GM19455 (cell line): ENCODE data around the gene DEDD2.

Source experiments
- ATAC-seq: cut with Tn5 transposase; IDR thresholded peaks from one replicate; pipeline ENCODE4 v1.9.1; 2021; ENCODE audit not compliant: unreplicated experiment

The DEDD2 gene

GRCh38 chr19:42248270-42249148, 31.0 kb upstream of the DEDD2 start:
- ATAC-seq: no peak

DNA sequence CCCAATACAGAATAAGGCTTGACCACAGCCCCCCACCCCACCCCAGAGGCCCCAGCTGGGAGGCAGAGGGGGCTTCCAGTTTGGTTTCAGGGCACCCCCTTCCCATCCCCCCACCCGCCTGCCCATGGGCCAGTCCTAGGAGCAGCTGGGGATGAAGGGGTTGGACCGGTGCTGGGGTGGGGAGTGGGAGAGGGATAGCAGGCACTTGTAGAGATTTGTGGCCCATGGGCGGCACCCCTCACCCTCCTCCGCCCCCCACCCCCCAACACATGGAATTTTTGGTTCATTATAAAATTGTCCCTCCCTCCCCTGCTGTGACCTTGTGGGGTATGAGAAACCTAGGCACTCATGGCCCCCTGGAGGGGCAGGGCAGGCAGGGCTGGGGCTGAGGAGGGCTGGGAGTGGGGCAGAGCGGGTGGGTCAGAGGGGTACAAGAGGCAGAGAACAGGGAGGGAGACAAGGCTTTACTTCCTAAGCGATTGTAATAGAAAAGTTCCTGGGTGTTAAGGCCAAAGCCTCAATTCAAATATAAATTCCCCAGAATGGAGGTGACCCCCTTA, 30.2 kb upstream of the DEDD2 start:
- ATAC-seq: no peak

DNA sequence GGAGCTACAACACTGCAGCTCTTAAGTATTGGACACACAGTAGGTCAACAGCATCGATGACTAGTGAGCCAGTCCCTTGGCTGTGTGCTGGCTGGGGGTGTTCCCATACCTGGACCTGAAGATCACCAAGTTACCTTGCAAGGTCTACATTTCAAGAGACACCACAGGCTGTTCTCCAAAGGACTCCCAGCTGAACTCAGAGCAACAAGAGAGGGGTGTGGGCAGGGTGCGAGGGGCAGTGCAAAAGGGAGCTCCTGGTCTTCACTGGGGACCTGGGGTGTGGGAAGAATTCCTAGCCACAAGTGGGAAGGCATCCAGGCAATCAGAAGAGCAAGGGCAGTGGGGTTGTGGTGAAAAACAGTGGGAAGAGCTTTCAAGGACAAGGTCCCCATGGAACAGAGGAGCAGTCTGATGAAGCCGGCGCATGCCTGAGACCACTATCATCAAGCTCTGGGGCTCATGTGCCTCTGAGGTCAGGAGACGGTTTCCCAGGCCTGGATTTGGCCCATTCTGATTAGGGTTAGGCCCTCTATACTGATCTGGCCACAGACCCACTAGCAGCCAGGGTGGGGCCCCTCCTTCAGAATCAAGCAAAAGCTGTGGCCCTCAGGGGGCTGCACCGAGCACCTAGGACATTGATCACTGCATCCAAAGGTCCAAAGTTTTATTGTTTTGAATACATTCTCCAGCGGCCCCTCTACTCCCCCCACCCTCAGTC, 29.6 kb upstream of the DEDD2 start:
- no peak for ATAC-seq

- ATAC-seq: no peak
These were observed 28.9 kb upstream of the DEDD2 start for GRCh38 chr19:42246143-42246921.

GRCh38 chr19:42245231-42245630, 27.8 kb upstream of the DEDD2 start:
- no peak for ATAC-seq

DNA sequence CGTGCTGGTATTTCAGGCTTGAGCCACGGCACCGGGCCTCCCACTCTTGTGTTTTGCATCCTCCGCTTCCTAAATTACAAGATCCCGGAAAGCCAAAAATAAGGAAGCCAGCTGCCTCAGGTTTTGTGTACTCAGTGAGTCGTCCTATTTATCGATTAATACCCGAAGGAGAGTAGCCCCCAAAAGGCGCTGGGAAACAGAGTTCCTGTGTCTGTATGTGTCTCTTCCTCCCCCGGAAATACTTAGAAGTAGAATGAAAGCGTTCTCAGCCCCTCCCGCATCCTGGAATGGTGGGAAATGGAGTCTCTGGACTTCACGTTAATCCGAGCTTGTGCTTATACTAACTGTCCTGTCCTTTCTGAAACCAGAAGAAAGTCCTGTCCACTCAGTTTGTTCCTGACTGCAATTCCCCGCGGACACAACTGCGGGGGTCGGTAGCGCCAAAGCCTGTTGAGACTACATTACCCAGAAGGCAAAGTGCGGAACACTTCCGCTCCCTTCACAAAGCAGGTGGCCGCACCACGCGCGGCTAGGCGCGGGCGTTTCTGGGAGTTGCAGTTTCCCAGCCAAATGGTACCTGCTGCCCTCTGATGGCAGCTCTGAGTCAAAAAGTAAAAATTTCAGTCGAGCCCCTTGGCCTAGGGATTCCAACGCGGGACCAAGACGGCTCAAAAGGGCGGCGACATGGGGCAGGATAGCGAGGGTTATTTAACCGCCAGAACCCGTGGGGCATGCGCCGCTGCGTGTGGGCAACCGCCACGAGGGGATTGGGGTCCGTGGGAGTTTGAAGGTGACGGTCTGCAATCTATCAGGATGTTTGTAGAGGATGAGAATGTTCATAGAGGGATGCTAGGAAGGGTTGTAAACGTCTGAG, 27.1 kb upstream of the DEDD2 start:
- ATAC-seq: peak; percentile 38

- peak; percentile 64 for ATAC-seq
These were observed 25.3 kb upstream of the DEDD2 start, which contains the start of gene GSK3A for GRCh38 chr19:42242512-42243409. Gene GSK3A, minus strand, starts transcription at chr19:42242602. Its CDS starts 137 bp downstream, at chr19:42242465.

DNA sequence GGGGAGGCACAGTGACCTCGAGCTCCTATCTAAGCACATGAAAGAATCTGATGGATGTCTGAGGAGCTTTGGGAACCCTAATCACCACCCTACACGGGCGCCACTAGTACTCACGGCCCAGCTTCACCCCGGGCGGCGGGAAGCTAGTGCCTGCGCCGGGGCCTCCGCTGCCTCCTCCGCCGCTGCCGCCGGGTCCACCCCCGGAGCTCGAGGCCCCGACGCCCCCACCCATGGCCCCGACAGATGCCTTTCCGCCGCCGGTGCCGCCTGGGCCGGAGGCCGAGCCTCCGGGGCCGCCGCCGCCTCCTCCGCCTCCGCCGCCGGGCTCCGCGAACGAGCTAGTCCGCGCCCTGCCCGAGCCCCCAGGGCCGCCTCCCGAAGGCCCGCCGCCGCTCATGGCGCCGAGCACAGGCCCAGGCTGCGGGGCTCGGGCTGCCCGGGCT, 24.6 kb upstream of the DEDD2 start:
- peak; percentile 2 for ATAC-seq

GRCh38 chr19:42241279-42241678, 23.8 kb upstream of the DEDD2 start:
- ATAC-seq: no peak

DNA sequence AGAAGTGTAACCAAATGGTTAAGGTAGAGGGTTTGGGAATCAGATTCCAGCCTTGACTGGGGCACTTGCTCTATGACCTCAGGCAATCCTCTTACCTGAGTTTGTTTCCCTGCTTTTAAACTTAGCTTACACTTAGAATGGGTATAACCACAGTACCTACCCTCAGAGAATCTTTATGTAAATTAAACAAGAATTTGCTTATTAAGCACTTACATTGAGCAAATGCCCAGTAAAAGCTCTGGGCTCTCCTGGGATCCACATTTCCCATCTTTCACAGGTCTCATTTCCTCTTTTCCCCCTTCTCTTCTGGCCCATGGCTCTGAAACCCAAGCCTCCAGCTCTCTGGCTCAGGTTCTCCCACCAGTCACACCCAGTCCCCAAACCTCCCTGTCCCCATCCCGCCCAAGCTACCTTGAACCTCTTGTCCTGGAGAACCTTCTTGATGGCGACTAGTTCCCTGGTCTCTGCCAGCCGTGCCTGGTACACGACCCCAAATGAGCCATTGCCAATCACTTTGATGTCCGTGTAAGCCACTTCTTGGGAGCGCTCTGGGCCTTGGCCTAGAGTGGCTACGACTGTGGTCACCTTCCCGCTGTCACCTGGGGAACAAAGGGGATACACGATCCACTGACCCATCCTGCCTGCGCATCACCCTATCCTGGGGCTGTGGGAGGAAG, 22.2 kb upstream of the DEDD2 start:
- ATAC-seq: no peak

GRCh38 chr19:42235181-42235580, 17.7 kb upstream of the DEDD2 start:
- ATAC-seq: no peak

DNA sequence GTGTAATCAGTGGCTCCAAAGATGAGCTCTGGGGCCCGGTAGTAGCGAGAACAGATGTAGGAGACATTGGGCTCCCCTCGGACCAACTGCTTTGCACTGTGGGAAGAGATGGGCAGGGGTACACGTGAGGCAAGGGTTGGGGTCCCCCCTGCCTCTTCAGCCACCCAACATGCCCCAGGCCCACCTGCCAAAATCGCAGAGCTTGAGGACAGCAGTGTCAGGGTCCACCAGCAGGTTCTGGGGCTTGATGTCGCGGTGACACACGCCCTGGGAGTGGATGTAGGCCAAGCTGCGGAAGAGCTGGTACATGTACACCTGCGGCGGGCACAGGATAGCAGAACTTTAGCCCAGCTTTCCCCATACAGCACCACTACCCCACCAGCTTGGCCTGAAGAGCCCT, 16.9 kb upstream of the DEDD2 start:
- ATAC-seq: no peak

GRCh38 chr19:42233678-42234292, 16.3 kb upstream of the DEDD2 start:
- no peak for ATAC-seq

GRCh38 chr19:42233106-42233505, 15.6 kb upstream of the DEDD2 start:
- no peak for ATAC-seq

GRCh38 chr19:42232435-42232834, 15.0 kb upstream of the DEDD2 start:
- no peak for ATAC-seq

GRCh38 chr19:42230571-42230970, 13.1 kb upstream of the DEDD2 start:
- ATAC-seq: no peak

DNA sequence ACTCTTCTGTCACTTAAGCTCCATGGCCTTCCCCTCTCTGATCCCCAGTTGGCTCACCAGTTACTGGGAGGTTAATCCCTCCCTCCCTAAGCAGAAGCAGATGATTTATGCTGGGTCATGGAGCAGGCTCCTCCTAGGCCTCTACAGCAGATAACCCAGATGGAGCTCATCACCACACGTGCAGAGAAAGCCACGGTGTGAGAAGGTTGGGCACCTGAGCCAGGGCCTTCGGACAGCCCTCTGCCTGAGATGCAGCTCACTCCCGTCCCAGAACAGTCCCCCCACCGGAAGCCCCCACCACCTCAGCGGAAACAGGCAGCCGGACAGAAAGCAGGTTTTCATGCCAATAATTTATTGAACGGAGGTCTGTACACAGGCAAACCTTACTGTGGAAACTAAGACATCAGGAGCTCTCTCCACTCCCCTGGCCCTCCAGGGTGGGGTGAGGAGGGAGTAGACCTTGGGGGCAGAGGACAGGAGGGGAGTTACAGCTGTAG, 12.4 kb upstream of the DEDD2 start:
- no peak for ATAC-seq

DNA sequence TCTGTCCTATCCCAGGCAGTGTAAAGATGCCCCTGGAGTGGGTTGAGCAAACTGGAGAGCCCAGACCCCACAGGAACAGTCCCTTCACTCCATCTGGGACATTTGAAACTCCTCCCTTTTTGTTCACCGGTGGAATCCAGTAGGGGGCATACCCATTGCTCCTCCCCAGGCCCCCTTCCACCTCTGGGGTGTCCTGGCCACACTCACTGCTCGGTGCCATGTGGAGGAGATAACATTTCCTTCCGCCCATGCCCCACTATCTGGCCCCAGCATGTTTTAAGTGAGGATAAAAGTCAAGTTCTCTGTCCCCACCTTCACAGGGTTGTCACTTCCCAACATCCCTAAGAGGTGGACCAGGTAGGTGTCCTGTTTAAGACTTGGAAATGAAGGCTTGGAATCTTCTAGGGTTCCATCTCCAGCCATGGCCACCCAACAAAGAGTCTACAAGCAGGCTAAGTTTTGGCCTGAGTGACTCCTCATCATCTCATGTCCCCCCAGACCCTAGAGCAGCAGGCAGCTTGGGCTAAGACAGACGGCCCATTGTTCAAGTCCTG, 11.9 kb upstream of the DEDD2 start:
- no peak for ATAC-seq
